GM18520 (cell line): Measurements from ENCODE around the gene LYZL6.

Experiments
- ATAC-seq: cut with Tn5 transposase; IDR thresholded peaks from one replicate; pipeline ENCODE4 v1.9.1; 2021; ENCODE audit not compliant: unreplicated experiment

Gene LYZL6, protein sequence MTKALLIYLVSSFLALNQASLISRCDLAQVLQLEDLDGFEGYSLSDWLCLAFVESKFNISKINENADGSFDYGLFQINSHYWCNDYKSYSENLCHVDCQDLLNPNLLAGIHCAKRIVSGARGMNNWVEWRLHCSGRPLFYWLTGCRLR

GRCh38 chr17:35943537-35943936 is at the start of gene LYZL6:
TSS of gene LYZL6 (minus strand) at chr17:35943713. CDS start at chr17:35939356, 4,357 bp downstream.
- ATAC-seq = no peak

- ATAC-seq = no peak
Measured at GRCh38 chr17:35991075-35991474, 47.6 kb upstream of the LYZL6 start.

DNA sequence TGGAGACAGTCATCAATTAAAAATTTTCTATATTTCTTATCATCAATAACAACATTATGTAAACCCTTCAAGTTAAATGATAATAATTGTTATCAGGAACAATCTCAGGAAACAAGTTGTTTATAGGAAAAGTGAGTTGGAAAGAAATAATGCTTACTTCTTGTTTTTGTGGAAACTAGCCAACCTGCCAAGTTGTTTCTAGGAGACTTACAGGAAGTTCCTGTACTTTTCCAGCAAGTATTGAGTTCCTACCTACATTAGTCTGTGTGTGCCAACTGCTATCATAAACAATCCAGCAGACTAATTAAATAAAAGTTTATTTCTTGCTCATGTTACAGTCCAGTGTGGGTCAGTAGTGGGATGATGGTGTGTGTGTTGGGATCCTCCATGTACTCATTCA is 44.7 kb upstream of the LYZL6 start:
- no peak for ATAC-seq

DNA sequence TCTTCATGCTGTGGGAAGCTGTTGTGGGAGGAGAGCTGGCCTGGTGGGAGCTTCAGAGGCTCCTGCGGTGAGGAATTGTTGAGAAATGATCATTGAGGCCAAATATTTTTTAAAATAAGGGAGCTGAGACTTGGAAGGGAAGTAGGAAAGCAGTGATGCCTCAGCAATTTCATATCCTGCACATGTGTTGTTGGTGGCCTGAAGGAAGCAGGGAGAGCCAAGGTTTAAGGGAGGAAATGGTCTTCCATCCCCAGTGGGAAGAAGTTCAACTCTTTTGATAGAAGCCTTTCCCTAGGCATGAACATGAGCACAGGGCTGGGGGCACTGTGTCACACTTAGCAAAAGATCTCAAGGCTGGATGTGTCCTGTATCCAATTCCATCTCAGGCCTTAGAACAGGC is 43.1 kb upstream of the LYZL6 start, which contains the start of gene CCL14:
Gene CCL14, minus strand, starts transcription at position 87 of the 400 bp plus-strand sequence. Its CDS starts 80 bp downstream, at position 7.
- ATAC-seq = no peak

GRCh38 chr17:35984140-35984539 is 40.6 kb upstream of the LYZL6 start:
- no peak for ATAC-seq

DNA sequence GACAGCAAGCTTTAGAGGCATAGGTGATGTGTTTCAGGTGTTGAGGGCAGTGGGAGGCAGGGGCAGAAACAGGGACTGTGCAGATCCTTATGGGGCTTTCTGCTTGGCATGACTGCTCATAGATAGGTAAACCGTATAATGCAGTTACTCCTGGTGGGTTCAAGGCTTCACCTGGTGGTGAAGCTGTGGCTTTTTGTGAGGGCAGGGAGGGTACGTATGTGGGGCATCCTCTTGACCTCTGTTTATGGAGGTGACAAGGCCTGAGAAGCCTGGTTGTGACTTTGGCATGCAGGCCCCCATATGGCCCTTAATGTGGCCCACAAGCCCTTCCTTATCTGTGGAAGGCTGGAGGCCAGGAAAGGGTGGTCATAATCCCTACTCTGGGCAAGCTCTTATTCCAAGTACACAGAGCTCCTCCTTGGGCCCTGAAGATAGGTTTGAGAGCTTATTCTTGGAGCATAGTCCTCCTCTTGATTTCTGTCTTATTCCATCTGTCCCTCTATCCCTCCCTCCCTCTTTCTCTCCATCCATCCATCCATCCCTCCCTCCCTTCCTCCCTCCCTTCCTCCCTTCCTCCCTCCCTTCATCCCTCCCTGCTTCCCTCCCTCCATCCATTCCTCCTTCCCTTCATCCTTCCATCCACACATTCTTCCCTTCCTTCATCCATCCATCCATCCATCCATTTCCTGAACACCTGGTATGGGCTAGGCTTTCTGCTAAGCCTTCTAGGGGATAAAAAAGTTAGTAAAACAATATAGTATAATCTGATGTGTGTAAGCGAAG is 39.1 kb upstream of the LYZL6 start:
- no peak for ATAC-seq

DNA sequence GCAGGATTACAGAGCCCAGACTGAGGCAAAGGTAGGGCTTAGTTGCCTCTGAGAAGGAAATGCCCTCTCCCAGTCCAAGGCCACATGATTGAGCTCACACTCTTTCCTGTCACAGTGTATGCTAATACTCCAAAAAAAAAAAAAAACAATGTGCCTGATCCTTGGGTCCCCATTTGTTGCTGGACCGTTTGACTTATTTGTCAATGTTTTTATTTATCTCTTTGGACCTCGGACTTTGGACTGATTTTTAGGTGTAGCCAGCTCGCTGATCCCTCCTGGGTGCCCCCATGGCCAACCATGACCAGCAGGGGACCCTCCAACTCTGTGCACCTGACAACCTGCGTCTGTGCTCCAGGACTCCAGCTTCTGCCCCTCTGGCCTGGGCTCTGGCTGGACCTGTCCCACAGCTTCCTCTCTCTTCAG is 38.4 kb upstream of the LYZL6 start:
- ATAC-seq = no peak

GRCh38 chr17:35981246-35981645 is 37.7 kb upstream of the LYZL6 start, which contains the start of gene CCL16:
TSS of gene CCL16 (minus strand) at chr17:35981497. CDS start at chr17:35981420, 77 bp downstream.
- ATAC-seq = no peak

DNA sequence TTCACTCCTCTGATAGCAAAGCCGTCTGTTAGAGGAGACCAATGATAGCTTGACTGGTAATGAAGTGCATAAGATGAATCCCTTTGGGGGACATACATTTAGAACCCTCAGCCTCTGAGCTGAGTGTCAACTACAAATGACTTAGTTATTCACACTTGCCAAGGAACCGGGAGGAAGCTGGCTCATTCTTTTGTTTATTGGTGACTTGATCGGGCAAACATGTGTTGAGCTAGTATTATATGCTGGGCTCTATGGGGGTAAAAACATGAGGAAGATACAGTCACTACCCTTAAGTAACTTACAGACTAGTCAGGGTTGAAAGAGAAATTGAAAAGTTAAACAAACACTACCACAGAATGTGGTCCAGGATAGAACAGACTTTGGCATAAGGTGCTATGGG is 34.8 kb upstream of the LYZL6 start:
- no peak for ATAC-seq

- ATAC-seq = no peak
Measured at GRCh38 chr17:35977509-35977908, 34.0 kb upstream of the LYZL6 start.

- ATAC-seq = no peak
Measured at GRCh38 chr17:35973333-35974260, 30.1 kb upstream of the LYZL6 start.

- no peak for ATAC-seq
Measured at GRCh38 chr17:35972945-35973332, 29.4 kb upstream of the LYZL6 start.

DNA sequence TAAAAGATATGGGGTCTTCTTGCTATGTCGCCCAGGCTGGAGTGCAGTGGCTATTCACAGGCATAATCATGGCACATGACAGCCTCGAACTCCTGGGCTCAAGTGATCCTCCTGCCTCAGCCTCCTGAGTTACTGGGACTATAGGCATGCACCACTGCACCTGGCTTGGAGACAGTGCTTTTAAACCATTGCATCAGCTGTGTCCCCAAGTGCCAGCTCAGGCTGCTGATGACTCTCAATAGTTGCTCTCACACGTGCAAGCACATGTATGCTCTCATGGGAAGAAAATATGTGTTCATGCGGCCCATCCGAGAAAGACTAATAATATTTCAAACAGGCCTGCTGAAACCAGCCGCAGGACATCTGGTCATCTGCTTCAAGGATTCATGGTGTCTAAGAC is 29.0 kb upstream of the LYZL6 start:
- ATAC-seq = no peak

GRCh38 chr17:35972066-35972465 is 28.6 kb upstream of the LYZL6 start:
- no peak for ATAC-seq

DNA sequence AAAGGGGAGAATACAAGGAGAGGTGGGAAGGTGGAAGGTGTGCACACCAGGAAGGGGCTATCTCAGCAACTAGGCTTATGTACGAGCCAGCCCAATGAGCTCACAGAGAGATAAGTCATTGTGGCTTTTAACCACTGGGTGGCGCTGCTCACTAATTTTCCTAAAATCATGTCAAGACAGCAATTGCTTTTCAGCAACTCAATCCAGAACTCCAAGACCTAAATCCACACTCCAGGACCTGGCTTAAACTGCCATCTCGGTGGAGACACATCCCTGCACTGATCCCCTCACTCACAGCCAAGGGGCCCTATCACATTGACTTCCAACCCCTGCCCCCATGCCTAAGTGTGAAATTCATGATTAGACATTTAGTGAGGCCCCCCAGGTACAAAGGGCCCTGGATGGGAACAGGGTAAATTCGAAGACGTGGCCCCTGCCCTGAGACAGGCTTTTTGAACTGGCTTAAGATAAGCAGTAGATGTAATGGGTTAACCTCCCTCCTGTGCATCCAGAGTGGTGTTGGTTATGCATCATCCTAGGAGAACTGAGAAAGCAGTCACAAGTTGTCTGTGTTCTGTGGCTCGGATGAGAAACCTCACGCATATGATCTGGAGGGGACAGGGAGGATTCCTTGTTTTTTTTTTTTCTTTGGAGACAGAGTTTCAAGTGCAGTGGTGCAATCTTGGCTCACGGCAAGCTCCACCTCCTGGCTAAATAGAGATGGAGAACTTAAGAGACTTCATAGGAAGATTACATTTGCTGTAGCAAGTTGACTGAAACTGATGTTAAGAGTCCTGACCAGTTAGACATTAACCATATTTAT is 26.3 kb upstream of the LYZL6 start:
- ATAC-seq = no peak

GRCh38 chr17:35968520-35969054 is 25.1 kb upstream of the LYZL6 start:
- ATAC-seq = no peak

- no peak for ATAC-seq
Measured at GRCh38 chr17:35965272-35965671, 21.8 kb upstream of the LYZL6 start.

DNA sequence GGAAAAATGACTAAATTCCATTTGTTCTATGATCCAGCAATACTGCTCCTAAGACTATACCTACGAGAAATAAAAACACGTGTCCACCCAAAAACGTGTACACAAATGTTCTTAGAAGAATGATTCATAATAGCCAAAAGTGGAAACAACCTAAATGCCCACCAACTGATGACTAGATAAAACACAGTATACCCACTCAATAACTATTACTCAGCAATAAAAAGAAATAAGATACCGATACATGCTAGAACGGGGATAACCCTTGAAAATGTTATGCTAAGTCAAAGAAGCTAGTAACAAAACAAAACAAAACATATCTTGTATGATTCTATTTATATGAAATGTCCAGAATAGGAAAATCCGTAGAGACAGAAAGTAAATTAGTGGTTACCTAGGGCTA is 20.1 kb upstream of the LYZL6 start:
- no peak for ATAC-seq

DNA sequence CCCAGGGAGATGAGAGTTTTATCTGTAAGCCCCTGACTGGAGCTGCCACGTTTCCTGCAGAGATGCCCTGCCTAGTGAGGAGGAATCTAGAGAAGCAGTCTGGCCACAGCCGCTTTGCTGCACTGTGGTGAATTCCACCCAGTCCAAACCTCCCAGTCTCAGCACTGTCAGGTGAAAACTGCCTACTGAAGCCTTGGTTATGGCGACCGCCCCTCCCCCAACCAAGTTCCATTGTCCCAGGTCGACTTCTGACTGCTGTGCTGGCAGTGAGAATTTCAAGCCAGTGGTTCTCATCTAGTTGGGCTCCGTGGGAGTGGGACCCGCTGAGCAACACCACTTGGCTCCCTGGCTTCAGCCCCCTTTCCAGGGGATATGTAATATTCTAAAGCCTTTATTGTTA is 10.2 kb upstream of the LYZL6 start:
- no peak for ATAC-seq

- ATAC-seq = no peak
Measured at GRCh38 chr17:35949401-35949800, 5.9 kb upstream of the LYZL6 start.
